Heart left ventricle (tissue), 13 donors: ENCODE measurements around the gene TMPRSS5.

Source experiments
- CTCF ChIP-seq, 12 donors: fragments of 200-600 bp; sonication (generic) in 4 of 12; IDR thresholded peaks; one replicate each; pipeline versions ENCODE4 v1.5.0 to v1.8.0; 2018 to 2022; ENCODE audit warnings: antibody characterized with exemption in 12 of 12, mild to moderate bottlenecking in 5 of 12
- POLR2A ChIP-seq, 2 donors: fragments of 450-650 bp; IDR thresholded peaks; one replicate each; pipeline ENCODE4 v1.6.1; 2017; ENCODE audit warnings: antibody characterized with exemption in 2 of 2, mild to moderate bottlenecking in 2 of 2, moderate library complexity in 2 of 2
- donor health status: ischemic (EF 13 %, LVEDD 7.1; RV severe dilation, severe dysfunction).
- donor health status: DM: no; HTN: yes; CAD: no.
- donor health status: DM: no; HTN: no; CAD: no.
- donor health status: ischemic (EF 25% LVEDD 6.9; RV normal size, moderate dysfunction).
- donor health status: ischemic (EF 25% LVEDD 5.7; RV mildly dilated, moderate dysfunction).
- donor health status: ischemic (EF 35%, LVEDD 5.7; RV mildly dilated, moderate dysfunction).
- donor health status: nonischemic (EF 11% LVEDD 7.7; RV severe dilation, severe dysfunction).
- donor health status: DM: yes; HTN: yes; CAD: no.
- donor health status: PGD.
- donor health status: ischemic (EF 29% LVEDD 5.4; RV normal size, mild dysfunction).
- donor health status: nonischemic (EF 23%, LVEDD 6.1; RV moderate dilation, normal function).

GRCh38 chr11:113647856-113648255 is 58.3 kb downstream of the TMPRSS5 start:
- TF ChIP-seq POLR2A (IDR thresholded peaks at IDR 0.05) (no peak), CTCF (IDR thresholded peaks at IDR 0.05) (no peak)
